GM12873 (cell line): ENCODE measurements around the gene TPI1.
A peak's percentile ranks its signal among the peaks of the same experiment; 100 is the strongest.

Experiments
- CTCF ChIP-seq: IDR thresholded peaks from 2 replicates; pipeline ENCODE4 v1.5.1; 2012; ENCODE audit warnings: low read depth, mild to moderate bottlenecking, moderate library complexity, low read length, control low read depth; ENCODE audit not compliant: insufficient read depth; ENCODE audit errors: missing control alignments

The TPI1 gene

GRCh38 chr12:6826125-6826733 lies 41.1 kb upstream of the TPI1 start:
- TF ChIP-seq CTCF = no peak

- no peak for TF ChIP-seq CTCF
These were observed 40.4 kb upstream of the TPI1 start for GRCh38 chr12:6826734-6827436.

- TF ChIP-seq CTCF = no peak
These were observed 39.9 kb upstream of the TPI1 start for GRCh38 chr12:6827437-6827911.

GRCh38 chr12:6827982-6828780 lies 39.1 kb upstream of the TPI1 start, which contains the start of gene P3H3:
Gene P3H3 (plus strand): TSS chr12:6828407. CDS start chr12:6828441, 34 bp downstream.
- TF ChIP-seq CTCF = no peak

GRCh38 chr12:6828781-6829535 lies 38.4 kb upstream of the TPI1 start:
- no peak for TF ChIP-seq CTCF

GRCh38 chr12:6829536-6830220 lies 37.7 kb upstream of the TPI1 start:
- peak; percentile 14 for TF ChIP-seq CTCF
